Activated naive CD4-positive, alpha-beta T cell (primary cell): Measurements from ENCODE around the gene C9orf50.

Experiments used
- DNase-seq, 4 experiments: peaks; one replicate each; lab custom pipeline; 2025; lab: John Stamatoyannopoulos, UW

C9orf50 gene

GRCh38 chr9:129570450-129571297, 50.2 kb downstream of the C9orf50 start:
- DNase-seq = no peak

GRCh38 chr9:129569502-129570449, 51.1 kb downstream of the C9orf50 start:
- no peak for DNase-seq

GRCh38 chr9:129568560-129569501, 52.1 kb downstream of the C9orf50 start:
- DNase-seq = peak in 1 of 4 experiments; percentile 18

GRCh38 chr9:129567842-129568559, 52.9 kb downstream of the C9orf50 start:
- no peak for DNase-seq

GRCh38 chr9:129567329-129567728, 53.6 kb downstream of the C9orf50 start:
- DNase-seq = no peak

- DNase-seq = no peak
Observed at GRCh38 chr9:129566563-129567266, 54.2 kb downstream of the C9orf50 start.

GRCh38 chr9:129562917-129563316, 58.0 kb downstream of the C9orf50 start:
- no peak for DNase-seq

GRCh38 chr9:129562514-129562913, 58.4 kb downstream of the C9orf50 start:
- no peak for DNase-seq
